BJ (cell line): ENCODE measurements around the gene GPX8. TPM values are rescaled to one million over a fixed set of nuclear protein-coding genes. Genes with fewer than 3 reads are reported as not detected.

Experiments used
- CTCF ChIA-PET: fragments of 350-600 bp; formaldehyde crosslinking; extraction: SDS; loops from one replicate; lab custom pipeline; 2021; ENCODE audit warnings: antibody characterized with exemption, inconsistent platforms; lab: Yijun Ruan, JAX
- POLR2A ChIA-PET: fragments of 300-600 bp; sonication (Branson Sonifier 250); formaldehyde crosslinking; extraction: SDS; loops from one replicate; lab custom pipeline; 2021; ENCODE audit warnings: antibody characterized with exemption; lab: Charles Lee
- DNase-seq: peaks from one replicate; pipeline ENCODE4 v3.0.0-alpha.2; 2011; ENCODE audit warnings: low read depth
- H3K27me3 ChIP-seq: 2 replicates; pipeline ENCODE4 v1.6.0; 2011; ENCODE audit warnings: low read length; ENCODE audit not compliant: control insufficient read depth, insufficient read depth
- H3K36me3 ChIP-seq: 2 replicates; pipeline ENCODE4 v1.5.1; 2011; ENCODE audit warnings: low read length; ENCODE audit not compliant: control insufficient read depth, insufficient read depth
- H3K4me3 ChIP-seq: 2 replicates; pipeline ENCODE4 v1.5.1; 2011; ENCODE audit warnings: low read depth, mild to moderate bottlenecking, control low read depth, low read length
- CTCF ChIP-seq: IDR thresholded peaks from 2 replicates; pipeline ENCODE4 v1.5.1; 2011; ENCODE audit warnings: low read depth, mild to moderate bottlenecking, control low read depth, inconsistent platforms, low read length, moderate library complexity; ENCODE audit not compliant: insufficient read depth
- polyA minus RNA-seq: library from RNA; depleted of rRNA, polyadenylated mRNA; stranded (reverse); fragments of >200 nt; gene quantifications from 2 replicates; pipeline ENCODE4 v1.2.3, GENCODE V29; 2011; rRNA and poly(A)+ RNA removed
- polyA plus RNA-seq: library from polyadenylated mRNA; depleted of rRNA; stranded (reverse); fragments of >200 nt; gene quantifications from 2 replicates; pipeline ENCODE4 v1.2.3, GENCODE V29; 2011; rRNA removed

The GPX8 gene
- polyA plus RNA-seq (115 and 271 TPM in 2 replicates), polyA minus RNA-seq (28.2 and 36.8 TPM in 2 replicates)

GRCh38 chr5:55159763-55160492, at the start of gene GPX8:
TSS of gene GPX8 (plus strand) at chr5:55160171. CDS start at chr5:55160193, 22 bp downstream.
- CTCF ChIA-PET = interaction anchor here (0.6 to 1.9 kb wide), 36 partner anchors 10 to 776 kb away, joined by 3 to 59 read pairs (median 4); partner anchors contain the start of genes CDC20B, DHX29, ESM1 and SNX18
- peak within 1 kb of the TSS; percentile 67 for H3K4me3 ChIP-seq
- H3K27me3 ChIP-seq = no peaks in the 10 kb centered on the region
- peak; percentile 59 for DNase-seq
- peak; percentile 57 for TF ChIP-seq CTCF
- POLR2A ChIA-PET = interaction anchor here (0.7 to 0.8 kb wide), 3 partner anchors 216 to 265 kb away, joined by 3 to 5 read pairs (median 4); no protein-coding TSS in a partner anchor
- no peaks in the 10 kb centered on the region for H3K36me3 ChIP-seq

DNA sequence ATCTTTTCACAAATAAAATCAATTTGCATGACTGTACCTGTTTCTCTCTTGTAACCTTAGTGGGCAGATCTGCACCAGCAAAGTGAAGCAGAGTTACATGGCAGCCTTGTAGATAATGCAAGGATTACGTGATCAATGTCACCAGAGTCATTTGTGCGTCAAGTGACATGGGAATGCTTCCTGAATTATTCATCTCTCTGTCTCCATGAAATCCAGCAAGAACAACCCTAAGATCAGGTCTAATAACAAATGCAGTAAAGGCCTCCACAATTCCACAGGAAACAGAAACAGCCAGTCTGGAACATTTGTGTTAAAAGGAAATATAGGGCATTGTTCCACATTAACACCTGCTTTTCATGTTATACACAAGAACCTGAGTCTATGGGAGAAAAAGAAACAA, 49.8 kb upstream of the GPX8 start:
- no peak for TF ChIP-seq CTCF
- ChIA-PET POLR2A (no interaction called here), CTCF (no interaction called here)
- Histone ChIP-seq H3K4me3 (no peak overlapping the region), H3K27me3 (peaks cover 3% of the 10 kb centered on the region; the same call in 1 of the 2 replicates), H3K36me3 (no peaks in the 10 kb centered on the region)
- no peak for DNase-seq

DNA sequence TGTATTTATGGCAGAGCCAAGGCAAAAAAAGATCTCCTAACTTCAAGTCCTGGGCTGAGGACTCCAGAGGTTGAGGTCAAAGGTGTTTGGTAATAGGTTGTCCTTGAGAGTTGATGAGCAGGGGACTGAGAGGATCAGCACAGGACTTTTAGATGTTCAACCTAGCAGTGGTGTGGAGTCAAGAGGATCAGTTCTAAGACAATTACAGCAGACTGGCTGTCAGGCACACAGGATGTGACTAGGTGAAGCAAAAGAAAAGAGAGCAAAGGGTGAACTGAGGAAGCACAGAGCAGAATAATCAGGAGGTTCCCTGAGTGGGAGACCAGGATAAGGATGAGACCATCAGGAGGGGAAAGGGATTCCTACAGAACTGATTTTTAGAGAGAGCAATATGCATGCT, 46.6 kb upstream of the GPX8 start:
- DNase-seq = no peak
- ChIA-PET CTCF (interaction anchor here (0.7 kb wide), 1 partner anchor 169 kb away, joined by 4 read pairs; no protein-coding TSS in a partner anchor), POLR2A (no interaction called here)
- H3K36me3 ChIP-seq = no peaks in the 10 kb centered on the region
- no peak for TF ChIP-seq CTCF
- H3K27me3 ChIP-seq = 0 out of 2 replicates have a peak, but pooled peaks cover 3% of the 10 kb centered on the region
- H3K4me3 ChIP-seq = no peak overlapping the region

DNA sequence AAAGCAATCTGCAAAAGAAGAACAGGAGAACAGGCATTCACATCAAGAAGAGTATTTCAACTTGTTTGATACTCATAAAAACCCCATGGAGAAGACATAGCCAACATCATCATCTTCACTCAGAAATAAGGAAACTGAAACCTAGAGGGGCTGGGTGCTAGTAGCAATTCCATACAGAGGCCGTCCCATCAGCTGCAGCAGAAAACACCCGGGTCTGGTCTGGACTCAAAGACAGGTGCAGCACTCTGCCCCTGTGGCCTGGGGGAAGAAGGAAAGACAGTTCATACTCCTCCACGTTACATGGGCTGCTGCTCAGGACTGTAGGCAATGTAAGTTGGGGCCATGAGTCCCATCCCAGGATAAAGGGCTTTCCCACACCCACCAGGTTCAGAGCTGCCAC, 45.9 kb upstream of the GPX8 start:
- ChIA-PET POLR2A (no interaction called here), CTCF (interaction anchor here (0.7 kb wide), 1 partner anchor 169 kb away, joined by 4 read pairs; no protein-coding TSS in a partner anchor)
- Histone ChIP-seq H3K27me3 (0 out of 2 replicates have a peak, but pooled peaks cover 3% of the 10 kb centered on the region), H3K36me3 (no peaks in the 10 kb centered on the region), H3K4me3 (no peak overlapping the region)
- no peak for DNase-seq
- no peak for TF ChIP-seq CTCF

DNA sequence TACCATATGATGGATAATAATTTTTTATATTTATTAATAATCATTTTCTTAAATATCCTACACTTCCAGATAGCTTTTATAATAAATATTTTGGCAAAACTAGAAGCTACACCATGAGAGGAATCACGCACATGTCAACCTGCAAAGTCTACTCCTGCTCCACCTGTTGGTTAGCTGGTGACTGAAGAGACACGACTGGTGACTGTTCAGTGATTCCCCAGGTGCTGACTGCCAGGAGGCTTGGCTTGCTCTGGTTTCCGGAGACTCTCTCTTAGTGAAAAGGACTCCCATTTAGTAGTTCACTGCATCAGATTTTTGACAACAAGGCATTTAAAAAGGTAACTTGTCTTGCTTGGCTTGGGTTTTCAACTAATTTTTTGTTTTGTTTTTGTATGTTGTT, 36.6 kb upstream of the GPX8 start:
- Histone ChIP-seq H3K36me3 (no peaks in the 10 kb centered on the region), H3K27me3 (peaks cover 5% of the 10 kb centered on the region; the same call in 1 of the 2 replicates), H3K4me3 (no peak overlapping the region)
- ChIA-PET CTCF (no interaction called here), POLR2A (no interaction called here)
- TF ChIP-seq CTCF = no peak
- no peak for DNase-seq
